WI38 (cell line): Measurements from ENCODE around the gene RNF20.

Source experiments
- H3K4me3 ChIP-seq: 2 replicates; pipeline ENCODE4 v1.5.1; 2011; ENCODE audit warnings: low read depth, mild to moderate bottlenecking, control low read depth, low read length
- TF ChIP-seq, protein P1 (sequence below): IDR thresholded peaks from 2 replicates; pipeline ENCODE4 v1.5.1; 2012; ENCODE audit warnings: low read depth, mild to moderate bottlenecking, control low read depth, low read length

RNF20 gene

DNA sequence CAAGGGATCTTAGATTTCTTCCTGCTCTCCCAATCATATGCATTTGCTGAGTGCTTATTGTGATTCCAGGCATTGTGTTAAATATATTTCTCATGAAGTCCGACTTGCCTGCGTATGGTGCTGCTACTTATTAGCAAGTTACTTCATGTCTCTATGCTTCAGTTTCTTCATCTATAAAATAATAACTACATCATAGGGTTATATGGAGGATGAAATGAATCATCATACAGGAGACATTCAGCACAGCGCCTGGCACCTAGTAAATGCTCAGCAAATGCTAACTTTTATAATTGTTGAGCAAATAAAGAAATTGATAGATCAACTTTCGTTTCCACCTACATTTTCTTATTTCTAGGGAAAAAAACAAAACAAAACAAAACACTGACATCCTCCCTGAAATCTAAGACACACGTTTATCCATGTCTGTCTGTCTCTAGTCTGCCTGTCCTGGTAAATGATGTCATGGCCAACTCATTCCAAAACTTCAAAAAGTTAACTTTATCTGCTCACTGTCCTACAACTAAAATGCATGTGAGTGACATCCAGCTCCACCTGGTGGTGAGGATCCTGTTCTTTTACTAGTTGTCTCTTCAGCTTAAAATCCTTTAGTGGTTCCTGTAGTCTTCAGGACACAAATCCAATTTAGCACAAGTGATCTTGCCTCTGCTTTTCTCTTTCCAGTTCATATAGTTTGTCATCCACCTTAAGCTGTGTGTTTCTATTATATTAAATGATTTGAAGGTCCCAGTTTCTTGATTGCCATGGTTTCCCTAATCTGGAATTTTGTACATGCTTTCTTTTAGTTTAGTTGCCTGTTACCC lies 33.5 kb downstream of the RNF20 start:
- no peak overlapping the region for H3K4me3 ChIP-seq
- TF ChIP-seq, protein P1, sequence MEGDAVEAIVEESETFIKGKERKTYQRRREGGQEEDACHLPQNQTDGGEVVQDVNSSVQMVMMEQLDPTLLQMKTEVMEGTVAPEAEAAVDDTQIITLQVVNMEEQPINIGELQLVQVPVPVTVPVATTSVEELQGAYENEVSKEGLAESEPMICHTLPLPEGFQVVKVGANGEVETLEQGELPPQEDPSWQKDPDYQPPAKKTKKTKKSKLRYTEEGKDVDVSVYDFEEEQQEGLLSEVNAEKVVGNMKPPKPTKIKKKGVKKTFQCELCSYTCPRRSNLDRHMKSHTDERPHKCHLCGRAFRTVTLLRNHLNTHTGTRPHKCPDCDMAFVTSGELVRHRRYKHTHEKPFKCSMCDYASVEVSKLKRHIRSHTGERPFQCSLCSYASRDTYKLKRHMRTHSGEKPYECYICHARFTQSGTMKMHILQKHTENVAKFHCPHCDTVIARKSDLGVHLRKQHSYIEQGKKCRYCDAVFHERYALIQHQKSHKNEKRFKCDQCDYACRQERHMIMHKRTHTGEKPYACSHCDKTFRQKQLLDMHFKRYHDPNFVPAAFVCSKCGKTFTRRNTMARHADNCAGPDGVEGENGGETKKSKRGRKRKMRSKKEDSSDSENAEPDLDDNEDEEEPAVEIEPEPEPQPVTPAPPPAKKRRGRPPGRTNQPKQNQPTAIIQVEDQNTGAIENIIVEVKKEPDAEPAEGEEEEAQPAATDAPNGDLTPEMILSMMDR, result peak; percentile 16; the same call in 1 of the 2 replicates

DNA sequence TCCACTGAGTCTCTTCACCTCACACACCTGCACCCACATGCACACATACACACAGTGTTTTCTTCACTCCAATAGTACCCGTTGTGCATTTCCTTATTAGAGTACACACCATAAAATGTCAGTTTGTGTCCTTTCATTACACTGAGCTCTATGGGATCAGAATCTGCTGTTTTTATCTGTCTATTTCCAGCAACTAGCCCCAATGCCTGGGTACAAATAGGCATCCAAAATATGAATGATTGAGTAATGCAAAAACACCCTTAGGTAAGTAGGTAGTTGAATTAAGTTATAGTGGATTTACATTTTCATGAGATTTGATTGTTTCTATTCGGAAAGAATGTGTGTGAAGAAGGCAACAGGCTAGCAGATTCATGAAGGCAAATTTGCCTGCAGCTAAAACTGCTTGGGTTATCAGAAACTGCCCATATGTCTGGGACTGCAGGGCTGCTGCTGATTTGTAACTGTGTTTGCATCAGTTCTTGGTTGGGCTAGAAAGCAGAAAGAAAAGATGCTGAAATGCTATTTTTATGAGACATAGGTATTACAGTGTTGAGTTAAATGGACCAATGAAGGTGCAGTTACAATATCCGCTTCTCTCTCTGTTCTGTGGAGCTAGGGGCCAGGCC lies 34.2 kb downstream of the RNF20 start:
- no peak overlapping the region for H3K4me3 ChIP-seq
- TF ChIP-seq, protein P1, result no peak

GRCh38 chr9:101569741-101570501 lies 36.3 kb downstream of the RNF20 start:
- TF ChIP-seq, protein P1, result no peak

DNA sequence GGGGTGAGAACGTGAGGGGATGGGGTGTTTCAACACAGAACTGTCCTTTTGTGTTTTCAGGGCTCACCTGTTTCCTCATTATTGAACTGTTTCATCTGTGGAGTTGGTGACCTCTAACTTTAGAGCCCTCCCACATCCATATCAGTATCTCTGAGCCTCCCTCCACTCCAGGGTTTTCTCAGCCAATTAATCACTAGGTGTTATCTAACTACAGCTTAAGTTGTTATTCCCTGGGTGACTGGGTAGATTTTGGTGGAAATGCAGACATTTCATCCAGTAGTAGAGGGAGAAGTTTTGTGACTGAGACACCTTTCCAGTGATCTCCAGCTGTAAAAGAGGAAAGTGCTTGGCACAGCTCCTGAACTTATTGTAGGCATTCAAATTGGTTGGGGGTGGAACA lies 37.5 kb downstream of the RNF20 start:
- H3K4me3 ChIP-seq, result no peak overlapping the region
- TF ChIP-seq, protein P1, result no peak

More at GRCh38 chr9:101569741-101570501, 36.3 kb downstream of the RNF20 start:
- no peak overlapping the region for H3K4me3 ChIP-seq

GRCh38 chr9:101572316-101572715 lies 38.7 kb downstream of the RNF20 start:
- H3K4me3 ChIP-seq, result no peak overlapping the region
- TF ChIP-seq, protein P1, result no peak

DNA sequence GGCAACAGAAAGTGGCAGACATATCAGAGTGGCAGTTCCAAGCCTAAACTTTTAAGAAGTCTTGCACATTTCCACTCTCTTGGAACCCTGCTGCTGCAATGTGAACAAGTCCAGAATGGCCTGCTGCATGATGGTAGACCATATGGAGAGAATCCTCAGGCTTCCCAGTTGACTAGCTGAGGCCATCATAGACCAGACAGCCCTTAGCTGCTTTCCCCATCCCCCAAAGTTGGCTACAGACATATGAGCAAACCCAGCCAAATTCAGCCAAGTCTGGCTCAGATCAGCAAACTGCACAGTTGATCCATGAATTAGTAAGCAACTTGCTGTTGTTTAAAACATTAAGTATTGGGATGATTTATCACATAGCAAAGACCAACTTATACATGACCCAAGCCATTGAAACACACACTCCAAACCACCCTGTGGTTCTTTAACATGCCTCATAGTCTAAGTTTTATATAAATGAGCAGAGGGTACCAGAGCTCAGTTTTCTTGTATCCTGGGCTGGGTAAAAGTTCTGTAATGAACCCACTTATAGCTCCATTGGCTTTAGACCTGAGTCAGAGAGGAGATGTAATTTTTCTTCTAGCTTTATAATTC lies 41.2 kb downstream of the RNF20 start:
- TF ChIP-seq, protein P1, result no peak
- H3K4me3 ChIP-seq, result no peak overlapping the region
